ENCODE results near the gene ZNF710.

ZNF710 gene

GRCh38 chr15:90056529-90056928, 55.4 kb downstream of the ZNF710 start:
- Histone ChIP-seq H3K27me3 (ENCODE audit: insufficient read depth, low read length, poor library complexity, severe bottlenecking) (no peaks in the 10 kb centered on the region), H3K79me2 (ENCODE audit: insufficient read depth, low read length) (peaks cover 3% of the 10 kb centered on the region; the same call in 1 of the 2 replicates), H4K20me1 (ENCODE audit: insufficient read depth, low read length, poor library complexity, severe bottlenecking) (no peaks in the 10 kb centered on the region), H3K4me3 (ENCODE audit: low read length, poor library complexity, severe bottlenecking) (no peak overlapping the region), H3K36me3 (ENCODE audit: insufficient read depth, low read length) (no peaks in the 10 kb centered on the region), H3K9me2 (replicated peaks; ENCODE audit: low read depth, low read length) (no peaks in the 10 kb centered on the region), H3F3A (ENCODE audit: low read depth) (no peaks in the 10 kb centered on the region), H3K9me3 (ENCODE audit: insufficient read depth, low read depth, low read length) (no peaks in the 10 kb centered on the region), H2AFZ (ENCODE audit: low read length) (no peak overlapping the region), H3K4me1 (ENCODE audit: insufficient read depth, low read length, poor library complexity, severe bottlenecking) (peaks cover 18% of the 10 kb centered on the region), H3K4me2 (ENCODE audit: low read depth, low read length, poor library complexity, severe bottlenecking) (no peak overlapping the region), H3K9ac (ENCODE audit: low read depth, low read length, poor library complexity, severe bottlenecking) (no peak overlapping the region)
- TF ChIP-seq EZH2phosphoT487 (IDR thresholded peaks at IDR 0.05; ENCODE audit: borderline replicate concordance), result no peak
- TF ChIP-seq CTCF (conservative IDR thresholded peaks at IDR 0.05; ENCODE audit: low read length), result no peak

GRCh38 chr15:90058308-90058707, 57.2 kb downstream of the ZNF710 start:
- H4K20me1 ChIP-seq (ENCODE audit: insufficient read depth, low read length, poor library complexity, severe bottlenecking), result no peaks in the 10 kb centered on the region

GRCh38 chr15:90058775-90059174, 57.7 kb downstream of the ZNF710 start:
- TF ChIP-seq CTCF (conservative IDR thresholded peaks at IDR 0.05; ENCODE audit: low read length) (no peak), EZH2phosphoT487 (IDR thresholded peaks at IDR 0.05; ENCODE audit: borderline replicate concordance) (no peak)
- no peaks in the 10 kb centered on the region for H3K9me2 ChIP-seq (replicated peaks; ENCODE audit: low read depth, low read length)
- H3F3A ChIP-seq (ENCODE audit: low read depth), result no peaks in the 10 kb centered on the region
- H3K4me3 ChIP-seq (ENCODE audit: low read length, poor library complexity, severe bottlenecking), result no peak overlapping the region
- no peaks in the 10 kb centered on the region; the same call in 1 of the 2 replicates for H3K79me2 ChIP-seq (ENCODE audit: insufficient read depth, low read length)
- no peaks in the 10 kb centered on the region for H3K9me3 ChIP-seq (ENCODE audit: insufficient read depth, low read depth, low read length)
- H4K20me1 ChIP-seq (ENCODE audit: insufficient read depth, low read length, poor library complexity, severe bottlenecking), result no peaks in the 10 kb centered on the region
- H3K9ac ChIP-seq (ENCODE audit: low read depth, low read length, poor library complexity, severe bottlenecking), result no peak overlapping the region
- peaks cover 14% of the 10 kb centered on the region for H3K4me1 ChIP-seq (ENCODE audit: insufficient read depth, low read length, poor library complexity, severe bottlenecking)
- H2AFZ ChIP-seq (ENCODE audit: low read length), result no peak overlapping the region
- H3K4me2 ChIP-seq (ENCODE audit: low read depth, low read length, poor library complexity, severe bottlenecking), result no peak overlapping the region
- no peaks in the 10 kb centered on the region for H3K27me3 ChIP-seq (ENCODE audit: insufficient read depth, low read length, poor library complexity, severe bottlenecking)
- no peaks in the 10 kb centered on the region for H3K36me3 ChIP-seq (ENCODE audit: insufficient read depth, low read length)

More at GRCh38 chr15:90058308-90058707, 57.2 kb downstream of the ZNF710 start:
- H3K9me3 ChIP-seq (ENCODE audit: insufficient read depth, low read depth, low read length), result no peaks in the 10 kb centered on the region
- no peaks in the 10 kb centered on the region for H3F3A ChIP-seq (ENCODE audit: low read depth)
- H3K79me2 ChIP-seq (ENCODE audit: insufficient read depth, low read length), result no peaks in the 10 kb centered on the region; the same call in 1 of the 2 replicates
- peaks cover 14% of the 10 kb centered on the region for H3K4me1 ChIP-seq (ENCODE audit: insufficient read depth, low read length, poor library complexity, severe bottlenecking)
- no peaks in the 10 kb centered on the region for H3K27me3 ChIP-seq (ENCODE audit: insufficient read depth, low read length, poor library complexity, severe bottlenecking)
- H3K4me3 ChIP-seq (ENCODE audit: low read length, poor library complexity, severe bottlenecking), result no peak overlapping the region
- no peaks in the 10 kb centered on the region for H3K36me3 ChIP-seq (ENCODE audit: insufficient read depth, low read length)
- H3K4me2 ChIP-seq (ENCODE audit: low read depth, low read length, poor library complexity, severe bottlenecking), result no peak overlapping the region
- H3K9ac ChIP-seq (ENCODE audit: low read depth, low read length, poor library complexity, severe bottlenecking), result no peak overlapping the region
- no peak overlapping the region for H2AFZ ChIP-seq (ENCODE audit: low read length)
- no peak for TF ChIP-seq CTCF (conservative IDR thresholded peaks at IDR 0.05; ENCODE audit: low read length)
- no peak for TF ChIP-seq EZH2phosphoT487 (IDR thresholded peaks at IDR 0.05; ENCODE audit: borderline replicate concordance)
- H3K9me2 ChIP-seq (replicated peaks; ENCODE audit: low read depth, low read length), result no peaks in the 10 kb centered on the region
